Neural progenitor cell (in vitro differentiated cells): ENCODE measurements around the gene MRC2. TPM values are rescaled to one million over a fixed set of nuclear protein-coding genes. Genes with fewer than 3 reads are reported as not detected.

ENCODE experiments used
- DNase-seq: peaks from one replicate; pipeline ENCODE4 v3.0.0-alpha.2; 2016; ENCODE audit warnings: low spot score
- H2AFZ ChIP-seq: fragments of 200-600 bp; sonication (generic); replicated peaks from 2 replicates; pipeline ENCODE4 v1.6.1; 2016; ENCODE audit warnings: antibody characterized with exemption
- H3F3A ChIP-seq: fragments of 200-600 bp; sonication (generic); 2 replicates; pipeline ENCODE4 v1.6.1; 2016; ENCODE audit warnings: antibody characterized with exemption, low read depth
- H3K27ac ChIP-seq: fragments of 200-600 bp; sonication (generic); 2 replicates; pipeline ENCODE4 v1.5.1; 2016; ENCODE audit warnings: mild to moderate bottlenecking
- H3K27me3 ChIP-seq: fragments of 200-600 bp; sonication (generic); 2 replicates; pipeline ENCODE4 v1.6.1; 2016; ENCODE audit warnings: mild to moderate bottlenecking, moderate library complexity
- H3K36me3 ChIP-seq: fragments of 200-600 bp; sonication (generic); 2 replicates; pipeline ENCODE4 v1.5.1; 2016
- H3K4me1 ChIP-seq: fragments of 200-600 bp; sonication (generic); 2 replicates; pipeline ENCODE4 v1.6.1; 2016; ENCODE audit warnings: mixed run types
- H3K4me2 ChIP-seq: fragments of 200-600 bp; sonication (generic); 2 replicates; pipeline ENCODE4 v1.6.1; 2016
- H3K4me3 ChIP-seq: fragments of 200-600 bp; sonication (generic); 2 replicates; pipeline ENCODE4 v1.5.1; 2016
- H3K79me2 ChIP-seq: fragments of 200-600 bp; sonication (generic); 2 replicates; pipeline ENCODE4 v1.6.1; 2016; ENCODE audit warnings: low read depth
- H3K9ac ChIP-seq: fragments of 200-600 bp; sonication (generic); 2 replicates; pipeline ENCODE4 v1.6.1; 2016
- H3K9me3 ChIP-seq: fragments of 200-600 bp; sonication (generic); 2 replicates; pipeline ENCODE4 v1.5.1; 2016; ENCODE audit warnings: low read depth
- H4K20me1 ChIP-seq: fragments of 200-600 bp; sonication (generic); 2 replicates; pipeline ENCODE4 v1.6.1; 2016; ENCODE audit warnings: low read depth
- H3K27ac Mint-ChIP-seq: 3 replicates; pipeline ENCODE4 v1.8.0; 2021; ENCODE audit warnings: mixed read lengths
- H3K27me3 Mint-ChIP-seq: 2 replicates; pipeline ENCODE4 v1.8.0; 2022; ENCODE audit warnings: low read depth, mild to moderate bottlenecking, inconsistent platforms, moderate library complexity, mixed read lengths; ENCODE audit not compliant: insufficient read depth
- H3K36me3 Mint-ChIP-seq: 3 replicates; pipeline ENCODE4 v1.8.0; 2021; ENCODE audit warnings: mixed read lengths
- H3K4me1 Mint-ChIP-seq: 3 replicates; pipeline ENCODE4 v1.8.0; 2021; ENCODE audit warnings: mixed read lengths
- H3K4me3 Mint-ChIP-seq: 3 replicates; pipeline ENCODE4 v1.8.0; 2021; ENCODE audit warnings: mild to moderate bottlenecking, moderate library complexity, mixed read lengths
- H3K9me3 Mint-ChIP-seq: 3 replicates; pipeline ENCODE4 v1.8.0; 2020; ENCODE audit warnings: mixed read lengths
- EZH2 ChIP-seq: fragments of 200-600 bp; sonication (generic); IDR thresholded peaks from 2 replicates; pipeline ENCODE4 v1.6.1; 2017; ENCODE audit warnings: antibody characterized with exemption, mild to moderate bottlenecking, moderate library complexity
- EZH2phosphoT487 ChIP-seq: fragments of 200-600 bp; sonication (generic); IDR thresholded peaks from 2 replicates; pipeline ENCODE4 v1.6.1; 2017; ENCODE audit warnings: antibody characterized with exemption
- total RNA-seq: library from RNA; depleted of rRNA; stranded (reverse); fragments of >200 nt; gene quantifications from 2 replicates; pipeline ENCODE4 v1.2.3, GENCODE V29; 2015; ENCODE audit warnings: low replicate concordance
- TF ChIP-seq, protein P1 (sequence below): fragments of 200-600 bp; sonication (generic); IDR thresholded peaks from 2 replicates; pipeline ENCODE4 v1.5.1; 2017; ENCODE audit warnings: antibody characterized with exemption, mild to moderate bottlenecking

MRC2 gene
- total RNA-seq, 1 donor from 2014 or later: 24.6 TPM

DNA sequence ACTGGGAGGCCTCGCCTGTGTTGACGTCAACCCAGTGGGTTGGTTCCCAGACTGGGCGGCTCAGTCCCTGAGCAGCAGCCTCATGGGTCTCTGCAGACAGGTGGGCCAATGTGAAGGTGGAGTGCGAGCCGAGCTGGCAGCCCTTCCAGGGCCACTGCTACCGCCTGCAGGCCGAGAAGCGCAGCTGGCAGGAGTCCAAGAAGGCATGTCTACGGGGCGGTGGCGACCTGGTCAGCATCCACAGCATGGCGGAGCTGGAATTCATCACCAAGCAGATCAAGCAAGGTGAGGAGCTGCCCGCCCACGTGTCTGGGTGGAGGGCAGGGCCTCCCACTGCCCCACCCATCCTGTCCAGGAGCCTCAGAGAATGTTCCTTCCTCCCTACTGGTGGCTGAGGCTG is 44.1 kb downstream of the MRC2 start:
- Mint-ChIP-seq H3K27me3 (no peaks in the 10 kb centered on the region), H3K36me3 (peaks cover 9% of the 10 kb centered on the region), H3K4me3 (no peak overlapping the region), H3K9me3 (no peaks in the 10 kb centered on the region), H3K4me1 (peaks cover 3% of the 10 kb centered on the region), H3K27ac (no peak overlapping the region)
- no peak overlapping the region for H3K4me3 ChIP-seq
- H3K79me2 ChIP-seq: no peaks in the 10 kb centered on the region
- H3K27ac ChIP-seq: no peak overlapping the region
- no peaks in the 10 kb centered on the region for H4K20me1 ChIP-seq
- no peak overlapping the region for H3K9ac ChIP-seq
- H3K4me1 ChIP-seq: no peaks in the 10 kb centered on the region
- no peak overlapping the region for H2AFZ ChIP-seq
- H3K9me3 ChIP-seq: no peaks in the 10 kb centered on the region
- H3F3A ChIP-seq: no peaks in the 10 kb centered on the region
- TF ChIP-seq, protein P1, sequence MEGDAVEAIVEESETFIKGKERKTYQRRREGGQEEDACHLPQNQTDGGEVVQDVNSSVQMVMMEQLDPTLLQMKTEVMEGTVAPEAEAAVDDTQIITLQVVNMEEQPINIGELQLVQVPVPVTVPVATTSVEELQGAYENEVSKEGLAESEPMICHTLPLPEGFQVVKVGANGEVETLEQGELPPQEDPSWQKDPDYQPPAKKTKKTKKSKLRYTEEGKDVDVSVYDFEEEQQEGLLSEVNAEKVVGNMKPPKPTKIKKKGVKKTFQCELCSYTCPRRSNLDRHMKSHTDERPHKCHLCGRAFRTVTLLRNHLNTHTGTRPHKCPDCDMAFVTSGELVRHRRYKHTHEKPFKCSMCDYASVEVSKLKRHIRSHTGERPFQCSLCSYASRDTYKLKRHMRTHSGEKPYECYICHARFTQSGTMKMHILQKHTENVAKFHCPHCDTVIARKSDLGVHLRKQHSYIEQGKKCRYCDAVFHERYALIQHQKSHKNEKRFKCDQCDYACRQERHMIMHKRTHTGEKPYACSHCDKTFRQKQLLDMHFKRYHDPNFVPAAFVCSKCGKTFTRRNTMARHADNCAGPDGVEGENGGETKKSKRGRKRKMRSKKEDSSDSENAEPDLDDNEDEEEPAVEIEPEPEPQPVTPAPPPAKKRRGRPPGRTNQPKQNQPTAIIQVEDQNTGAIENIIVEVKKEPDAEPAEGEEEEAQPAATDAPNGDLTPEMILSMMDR: no peak
- TF ChIP-seq EZH2 (no peak), EZH2phosphoT487 (no peak)
- no peak for DNase-seq
- H3K36me3 ChIP-seq: no peaks in the 10 kb centered on the region
- H3K27me3 ChIP-seq: no peaks in the 10 kb centered on the region
- H3K4me2 ChIP-seq: no peak overlapping the region

DNA sequence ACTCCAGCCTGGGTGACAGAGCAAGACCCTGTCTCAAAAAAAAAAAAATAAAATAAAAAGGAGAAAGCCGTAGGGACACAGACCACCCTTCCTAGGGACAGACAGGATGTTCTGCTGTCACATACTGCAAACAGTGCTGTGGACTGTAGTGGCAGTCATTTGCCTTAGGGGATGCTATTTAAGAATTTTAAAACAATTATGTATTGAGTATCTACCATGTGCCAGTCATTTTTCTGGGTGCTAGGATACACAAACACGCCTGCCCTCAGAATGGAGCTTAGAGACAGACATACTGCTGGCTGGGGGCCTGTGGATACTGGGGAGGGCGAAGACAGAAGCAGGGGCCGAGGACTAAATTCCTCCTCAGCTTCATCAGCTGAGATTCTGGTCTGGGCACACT is 45.5 kb downstream of the MRC2 start:
- Histone ChIP-seq H3K27me3 (no peaks in the 10 kb centered on the region), H3K9me3 (no peaks in the 10 kb centered on the region), H3K27ac (no peak overlapping the region), H3F3A (no peaks in the 10 kb centered on the region), H3K4me2 (no peak overlapping the region), H3K36me3 (no peaks in the 10 kb centered on the region), H3K4me1 (no peaks in the 10 kb centered on the region), H3K4me3 (no peak overlapping the region), H4K20me1 (no peaks in the 10 kb centered on the region), H3K9ac (no peak overlapping the region), H3K79me2 (no peaks in the 10 kb centered on the region), H2AFZ (no peak overlapping the region)
- no peak for DNase-seq
- Mint-ChIP-seq H3K27ac (no peak overlapping the region), H3K27me3 (no peaks in the 10 kb centered on the region), H3K4me3 (no peak overlapping the region), H3K9me3 (no peaks in the 10 kb centered on the region), H3K4me1 (peaks cover 3% of the 10 kb centered on the region), H3K36me3 (peaks cover 7% of the 10 kb centered on the region)
- TF ChIP-seq EZH2phosphoT487 (no peak), EZH2 (no peak)
- TF ChIP-seq, protein P1: no peak

DNA sequence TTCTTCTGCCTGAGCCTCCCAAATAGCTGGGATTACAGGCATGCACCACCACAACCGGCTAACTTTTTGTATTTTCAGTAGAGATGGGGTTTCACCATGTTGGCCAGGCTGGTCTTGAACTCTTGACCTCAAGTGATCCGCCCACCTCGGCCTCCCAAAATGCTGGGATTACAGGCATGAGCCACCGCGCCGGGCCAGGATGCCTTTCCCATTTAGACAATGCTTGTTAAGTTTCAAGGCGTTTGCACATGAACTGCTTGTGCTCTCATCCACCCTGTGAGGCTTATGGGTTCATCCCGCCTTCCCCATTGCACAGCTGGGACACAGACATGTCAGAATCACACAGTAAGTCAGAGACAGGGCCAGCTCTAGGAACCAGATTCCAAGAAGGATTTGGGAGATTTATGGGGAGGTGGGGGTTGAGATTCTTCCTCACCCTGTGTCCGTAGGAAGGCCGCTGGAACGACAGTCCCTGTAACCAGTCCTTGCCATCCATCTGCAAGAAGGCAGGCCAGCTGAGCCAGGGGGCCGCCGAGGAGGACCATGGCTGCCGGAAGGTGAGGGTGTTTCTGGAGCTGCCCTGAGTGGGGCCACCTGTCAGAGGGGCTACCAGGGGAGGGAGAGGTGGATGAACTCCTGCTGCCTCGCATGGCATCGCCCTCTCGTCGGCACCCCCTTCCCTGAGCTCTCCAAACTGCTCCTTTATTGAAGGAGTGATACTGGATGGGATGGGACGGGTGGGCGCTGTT is 46.3 kb downstream of the MRC2 start:
- no peaks in the 10 kb centered on the region for H3K27me3 Mint-ChIP-seq
- no peaks in the 10 kb centered on the region for H3K36me3 ChIP-seq
- no peak overlapping the region for H3K4me3 Mint-ChIP-seq
- H3F3A ChIP-seq: no peaks in the 10 kb centered on the region
- H3K9me3 Mint-ChIP-seq: no peaks in the 10 kb centered on the region
- no peaks in the 10 kb centered on the region for H3K79me2 ChIP-seq
- H3K27me3 ChIP-seq: no peaks in the 10 kb centered on the region
- H3K9ac ChIP-seq: no peak overlapping the region
- no peaks in the 10 kb centered on the region for H3K4me1 Mint-ChIP-seq
- H2AFZ ChIP-seq: no peak overlapping the region
- no peaks in the 10 kb centered on the region for H3K4me1 ChIP-seq
- H3K4me3 ChIP-seq: no peak overlapping the region
- no peaks in the 10 kb centered on the region for H4K20me1 ChIP-seq
- H3K27ac Mint-ChIP-seq: no peak overlapping the region
- no peak overlapping the region for H3K4me2 ChIP-seq
- H3K27ac ChIP-seq: no peak overlapping the region
- TF ChIP-seq, protein P1: no peak
- no peak for TF ChIP-seq EZH2phosphoT487
- TF ChIP-seq EZH2: no peak
- no peak for DNase-seq
- no peaks in the 10 kb centered on the region for H3K9me3 ChIP-seq
- peaks cover 7% of the 10 kb centered on the region for H3K36me3 Mint-ChIP-seq
